ENCODE measurements around the gene LGALS3. TPM values are rescaled to one million over a fixed set of nuclear protein-coding genes. Genes with fewer than 3 reads are reported as not detected.

Gene LGALS3
- polyA plus RNA-seq, 1 donor (not counting 4 experiments of a cell fraction or from before 2014, with no cell fraction given), result 193 TPM

- no peaks in the 10 kb centered on the region for H3K9me1 ChIP-seq (ENCODE audit: control insufficient read depth, extremely low read depth, insufficient read depth, low read length)
Observed at GRCh38 chr14:55111122-55111708, 17.8 kb upstream of the LGALS3 start.

GRCh38 chr14:55114720-55115119 lies 14.3 kb upstream of the LGALS3 start:
- H3K36me3 ChIP-seq (ENCODE audit: control insufficient read depth in 2 of 2, extremely low read depth in 1 of 2, insufficient read depth in 2 of 2, low read length in 2 of 2), result no peaks in the 10 kb centered on the region
- DNase-seq (ENCODE audit: low read depth, low spot score) (no peak), FAIRE-seq (no peak)
- no peaks in the 10 kb centered on the region for H3K27me3 ChIP-seq (ENCODE audit: control insufficient read depth, extremely low read depth, insufficient read depth, low read length)
- dilution Hi-C loops (cut with MboI; ENCODE audit: extremely low pct_ligation_motif_present, low sequenced_read_pairs), result no loop called here
- no peak overlapping the region for H3K4me2 ChIP-seq (ENCODE audit: control insufficient read depth, extremely low read depth, insufficient read depth, low read depth, low read length)
- H3K27ac ChIP-seq (ENCODE audit: control insufficient read depth, insufficient read depth, low read length), result no peak overlapping the region
- TF ChIP-seq CTCF (optimal IDR thresholded peaks at IDR 0.05 in 1 of 3, IDR thresholded peaks at IDR 0.05 in 1 of 3, conservative IDR thresholded peaks at IDR 0.05 in 1 of 3; ENCODE audit: extremely low read depth in 1 of 3, insufficient read depth in 2 of 3, low read length in 3 of 3) (no peak), EZH2 (IDR thresholded peaks at IDR 0.05; ENCODE audit: low read length) (no peak)
- H2AFZ ChIP-seq (ENCODE audit: control insufficient read depth, low read length), result no peak overlapping the region
- peaks cover 13% of the 10 kb centered on the region for H3K4me1 ChIP-seq (ENCODE audit: control insufficient read depth, extremely low read depth, insufficient read depth, low read length)
- no peaks in the 10 kb centered on the region for H3K79me2 ChIP-seq (ENCODE audit: control insufficient read depth, insufficient read depth, low read length)
- no peaks in the 10 kb centered on the region for H3K9me1 ChIP-seq (ENCODE audit: control insufficient read depth, extremely low read depth, insufficient read depth, low read length)
- H4K20me1 ChIP-seq (ENCODE audit: control insufficient read depth, extremely low read depth, insufficient read depth, low read length), result no peaks in the 10 kb centered on the region
- no peak overlapping the region for H3K9ac ChIP-seq (ENCODE audit: control insufficient read depth, extremely low read depth, insufficient read depth, low read length)
- no peaks in the 10 kb centered on the region for H3K9me3 ChIP-seq (ENCODE audit: control insufficient read depth, low read depth, low read length)
- H3K4me3 ChIP-seq (ENCODE audit: control insufficient read depth in 2 of 3, extremely low read depth in 1 of 3, insufficient read depth in 2 of 3, low read depth in 1 of 3, low read length in 3 of 3), result no peak overlapping the region

More at GRCh38 chr14:55111122-55111708, 17.8 kb upstream of the LGALS3 start:
- Histone ChIP-seq H3K36me3 (ENCODE audit: control insufficient read depth in 2 of 2, extremely low read depth in 1 of 2, insufficient read depth in 2 of 2, low read length in 2 of 2) (no peaks in the 10 kb centered on the region), H3K27me3 (ENCODE audit: control insufficient read depth, extremely low read depth, insufficient read depth, low read length) (no peaks in the 10 kb centered on the region), H3K4me2 (ENCODE audit: control insufficient read depth, extremely low read depth, insufficient read depth, low read depth, low read length) (no peak overlapping the region), H3K4me3 (ENCODE audit: control insufficient read depth in 2 of 3, extremely low read depth in 1 of 3, insufficient read depth in 2 of 3, low read depth in 1 of 3, low read length in 3 of 3) (no peak overlapping the region), H3K9ac (ENCODE audit: control insufficient read depth, extremely low read depth, insufficient read depth, low read length) (no peak overlapping the region), H3K27ac (ENCODE audit: control insufficient read depth, insufficient read depth, low read length) (no peak overlapping the region), H3K4me1 (ENCODE audit: control insufficient read depth, extremely low read depth, insufficient read depth, low read length) (peaks cover 12% of the 10 kb centered on the region), H3K9me3 (ENCODE audit: control insufficient read depth, low read depth, low read length) (no peaks in the 10 kb centered on the region), H4K20me1 (ENCODE audit: control insufficient read depth, extremely low read depth, insufficient read depth, low read length) (no peaks in the 10 kb centered on the region), H3K79me2 (ENCODE audit: control insufficient read depth, insufficient read depth, low read length) (no peaks in the 10 kb centered on the region), H2AFZ (ENCODE audit: control insufficient read depth, low read length) (no peak overlapping the region)
- dilution Hi-C loops (cut with MboI; ENCODE audit: extremely low pct_ligation_motif_present, low sequenced_read_pairs), result no loop called here
- FAIRE-seq (no peak), DNase-seq (ENCODE audit: low read depth, low spot score) (no peak)
- TF ChIP-seq CTCF (optimal IDR thresholded peaks at IDR 0.05 in 1 of 3, IDR thresholded peaks at IDR 0.05 in 1 of 3, conservative IDR thresholded peaks at IDR 0.05 in 1 of 3; ENCODE audit: extremely low read depth in 1 of 3, insufficient read depth in 2 of 3, low read length in 3 of 3) (peak in 2 of 3 experiments; percentile 14 to 16), EZH2 (IDR thresholded peaks at IDR 0.05; ENCODE audit: low read length) (no peak)

Data from keratinocyte (primary cell).